GM19324 (cell line): Measurements from ENCODE around the gene ETS2.
A peak's percentile ranks its signal among the peaks of the same experiment; 100 is the strongest.
"Not testable (repeated sequence)": the region's sequence is repeated elsewhere in the genome, so short reads cannot be mapped to it uniquely, and the experiment has no call there.

ENCODE experiments used
- ATAC-seq: cut with Tn5 transposase; IDR thresholded peaks from one replicate; pipeline ENCODE4 v1.9.1; 2021; ENCODE audit warnings: mild to moderate bottlenecking, moderate library complexity; ENCODE audit not compliant: unreplicated experiment, low FRiP score

The ETS2 gene

GRCh38 chr21:38814126-38815059 is 8.7 kb downstream of the ETS2 start:
- no peak for ATAC-seq

GRCh38 chr21:38815060-38815405 is 9.3 kb downstream of the ETS2 start:
- ATAC-seq = no peak

- ATAC-seq = no peak
Measured at GRCh38 chr21:38816400-38816977, 10.8 kb downstream of the ETS2 start.

GRCh38 chr21:38817371-38818324 is 11.9 kb downstream of the ETS2 start:
- no peak for ATAC-seq

- ATAC-seq = no peak
Measured at GRCh38 chr21:38818325-38818723, 12.6 kb downstream of the ETS2 start.

GRCh38 chr21:38819051-38819718 is 13.5 kb downstream of the ETS2 start:
- no peak for ATAC-seq

GRCh38 chr21:38819719-38820159 is 14.0 kb downstream of the ETS2 start:
- no peak for ATAC-seq

- ATAC-seq = no peak
Measured at GRCh38 chr21:38820471-38821239, 14.9 kb downstream of the ETS2 start.

GRCh38 chr21:38821248-38821647 is 15.5 kb downstream of the ETS2 start:
- ATAC-seq = no peak

- ATAC-seq = no peak
Measured at GRCh38 chr21:38821959-38822682, 16.4 kb downstream of the ETS2 start.

- ATAC-seq = no peak
Measured at GRCh38 chr21:38822778-38823238, 17.1 kb downstream of the ETS2 start.

GRCh38 chr21:38823737-38824123 is 18.0 kb downstream of the ETS2 start:
- ATAC-seq = no peak

GRCh38 chr21:38824124-38824822 is 18.5 kb downstream of the ETS2 start:
- no peak for ATAC-seq

GRCh38 chr21:38825269-38825668 is 19.5 kb downstream of the ETS2 start:
- ATAC-seq = no peak

- ATAC-seq = no peak
Measured at GRCh38 chr21:38825921-38826320, 20.2 kb downstream of the ETS2 start.

GRCh38 chr21:38828111-38828510 is 22.4 kb downstream of the ETS2 start:
- not testable (repeated sequence) for ATAC-seq

- ATAC-seq = peak; percentile 71
Measured at GRCh38 chr21:38830671-38831525, 25.2 kb downstream of the ETS2 start.
